UCSD-AML1 (cell line): ENCODE results near the gene LRRC71.
"Not testable (repeated sequence)": the region's sequence is repeated elsewhere in the genome, so short reads cannot be mapped to it uniquely, and the experiment has no call there.

ENCODE experiments used
- DNase-seq: peaks from one replicate; lab custom pipeline; 2025; ENCODE audit not compliant: unreplicated experiment; lab: John Stamatoyannopoulos, UW

The LRRC71 gene

GRCh38 chr1:156926695-156927094 is 6.3 kb downstream of the LRRC71 start:
- DNase-seq, result not testable (repeated sequence)

- DNase-seq, result peak; percentile 81
These were observed 7.0 kb downstream of the LRRC71 start for GRCh38 chr1:156927215-156928042.

- no peak for DNase-seq
These were observed 7.7 kb downstream of the LRRC71 start for GRCh38 chr1:156928043-156928602.

GRCh38 chr1:156929596-156930238 is 9.3 kb downstream of the LRRC71 start:
- peak; percentile 23 for DNase-seq

- DNase-seq, result no peak
These were observed 10.1 kb downstream of the LRRC71 start for GRCh38 chr1:156930483-156930882.

GRCh38 chr1:156931211-156931952 is 10.9 kb downstream of the LRRC71 start:
- DNase-seq, result no peak

- no peak for DNase-seq
These were observed 11.7 kb downstream of the LRRC71 start for GRCh38 chr1:156931974-156932710.

- no peak for DNase-seq
These were observed 12.7 kb downstream of the LRRC71 start for GRCh38 chr1:156933136-156933535.

GRCh38 chr1:156935505-156936128 is 15.2 kb downstream of the LRRC71 start:
- DNase-seq, result no peak

- no peak for DNase-seq
These were observed 15.8 kb downstream of the LRRC71 start for GRCh38 chr1:156936191-156936590.

- no peak for DNase-seq
These were observed 16.3 kb downstream of the LRRC71 start for GRCh38 chr1:156936721-156937220.

GRCh38 chr1:156937883-156938282 is 17.5 kb downstream of the LRRC71 start:
- DNase-seq, result peak; percentile 43

- DNase-seq, result no peak
These were observed 18.4 kb downstream of the LRRC71 start for GRCh38 chr1:156938813-156939212.

- DNase-seq, result no peak
These were observed 19.4 kb downstream of the LRRC71 start for GRCh38 chr1:156939786-156940334.

GRCh38 chr1:156941675-156942074 is 21.2 kb downstream of the LRRC71 start:
- DNase-seq, result no peak

GRCh38 chr1:156942176-156942575 is 21.7 kb downstream of the LRRC71 start:
- DNase-seq, result no peak

- DNase-seq, result no peak
These were observed 22.1 kb downstream of the LRRC71 start for GRCh38 chr1:156942576-156942975.

- no peak for DNase-seq
These were observed 23.3 kb downstream of the LRRC71 start for GRCh38 chr1:156943756-156944155.

GRCh38 chr1:156944268-156944667 is 23.8 kb downstream of the LRRC71 start:
- DNase-seq, result no peak

- no peak for DNase-seq
These were observed 24.4 kb downstream of the LRRC71 start for GRCh38 chr1:156944848-156945247.
